ENCODE measurements around the gene GSX2.

DNA sequence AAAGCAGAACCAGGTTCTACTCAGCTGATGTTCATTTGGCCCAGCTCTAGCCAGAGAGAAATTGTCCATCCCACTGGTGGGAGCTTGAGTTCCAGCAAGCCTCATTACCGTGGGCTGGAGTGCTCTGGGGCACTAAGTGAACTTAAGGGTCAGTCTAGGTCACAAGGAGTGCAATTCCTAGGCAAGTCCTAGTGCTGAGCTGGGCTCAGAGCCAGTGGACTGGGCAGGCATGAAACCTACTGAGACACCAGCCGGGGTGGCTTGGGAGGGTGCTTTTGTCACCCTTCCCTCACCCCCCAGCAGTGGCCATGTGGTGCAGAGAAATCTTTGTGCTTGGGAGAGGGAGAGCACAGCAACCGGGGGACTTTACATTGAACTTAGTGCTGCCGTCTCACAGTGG, 39.4 kb downstream of the GSX2 start:
- TF ChIP-seq, protein P1, sequence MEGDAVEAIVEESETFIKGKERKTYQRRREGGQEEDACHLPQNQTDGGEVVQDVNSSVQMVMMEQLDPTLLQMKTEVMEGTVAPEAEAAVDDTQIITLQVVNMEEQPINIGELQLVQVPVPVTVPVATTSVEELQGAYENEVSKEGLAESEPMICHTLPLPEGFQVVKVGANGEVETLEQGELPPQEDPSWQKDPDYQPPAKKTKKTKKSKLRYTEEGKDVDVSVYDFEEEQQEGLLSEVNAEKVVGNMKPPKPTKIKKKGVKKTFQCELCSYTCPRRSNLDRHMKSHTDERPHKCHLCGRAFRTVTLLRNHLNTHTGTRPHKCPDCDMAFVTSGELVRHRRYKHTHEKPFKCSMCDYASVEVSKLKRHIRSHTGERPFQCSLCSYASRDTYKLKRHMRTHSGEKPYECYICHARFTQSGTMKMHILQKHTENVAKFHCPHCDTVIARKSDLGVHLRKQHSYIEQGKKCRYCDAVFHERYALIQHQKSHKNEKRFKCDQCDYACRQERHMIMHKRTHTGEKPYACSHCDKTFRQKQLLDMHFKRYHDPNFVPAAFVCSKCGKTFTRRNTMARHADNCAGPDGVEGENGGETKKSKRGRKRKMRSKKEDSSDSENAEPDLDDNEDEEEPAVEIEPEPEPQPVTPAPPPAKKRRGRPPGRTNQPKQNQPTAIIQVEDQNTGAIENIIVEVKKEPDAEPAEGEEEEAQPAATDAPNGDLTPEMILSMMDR (IDR thresholded peaks at IDR 0.05 in 2 of 3, conservative IDR thresholded peaks at IDR 0.05 in 1 of 3; ENCODE audit: control insufficient read depth in 2 of 3, extremely low read depth in 1 of 3, insufficient read depth in 1 of 3, low read depth in 3 of 3, low read length in 3 of 3) = no peak
- TF ChIP-seq, protein P2, sequence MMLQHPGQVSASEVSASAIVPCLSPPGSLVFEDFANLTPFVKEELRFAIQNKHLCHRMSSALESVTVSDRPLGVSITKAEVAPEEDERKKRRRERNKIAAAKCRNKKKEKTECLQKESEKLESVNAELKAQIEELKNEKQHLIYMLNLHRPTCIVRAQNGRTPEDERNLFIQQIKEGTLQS (IDR thresholded peaks at IDR 0.05; ENCODE audit: borderline replicate concordance, extremely low read depth, low read depth, low read length) = no peak
- TF ChIP-seq, protein P3, sequence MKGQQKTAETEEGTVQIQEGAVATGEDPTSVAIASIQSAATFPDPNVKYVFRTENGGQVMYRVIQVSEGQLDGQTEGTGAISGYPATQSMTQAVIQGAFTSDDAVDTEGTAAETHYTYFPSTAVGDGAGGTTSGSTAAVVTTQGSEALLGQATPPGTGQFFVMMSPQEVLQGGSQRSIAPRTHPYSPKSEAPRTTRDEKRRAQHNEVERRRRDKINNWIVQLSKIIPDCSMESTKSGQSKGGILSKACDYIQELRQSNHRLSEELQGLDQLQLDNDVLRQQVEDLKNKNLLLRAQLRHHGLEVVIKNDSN (IDR thresholded peaks at IDR 0.05; ENCODE audit: borderline replicate concordance, extremely low read length, insufficient read depth, low read depth, low read length) = no peak
- no peak for TF ChIP-seq FOS (IDR thresholded peaks at IDR 0.05; ENCODE audit: borderline replicate concordance, extremely low read depth, insufficient read length)
- no peak for TF ChIP-seq ATF7 (IDR thresholded peaks at IDR 0.05; ENCODE audit: low read depth)
- TF ChIP-seq YBX1 (IDR thresholded peaks at IDR 0.05) = no peak
- no peak for TF ChIP-seq CEBPB (IDR thresholded peaks at IDR 0.05; ENCODE audit: borderline replicate concordance in 1 of 2, low read depth in 2 of 2, low read length in 2 of 2)
- TF ChIP-seq RELA (IDR thresholded peaks at IDR 0.05; ENCODE audit: borderline replicate concordance, partially characterized antibody) = no peak
- no peak for TF ChIP-seq FOXM1 (IDR thresholded peaks at IDR 0.05; ENCODE audit: low read depth, low read length)
